ENCODE data around the gene NUP210. TPM values are rescaled to one million over a fixed set of nuclear protein-coding genes. Genes with fewer than 3 reads are reported as not detected.

NUP210 gene
- total RNA-seq, 4 donors from 2014 or later: 3.6 to 8.2 (median 4.0) TPM

DNA sequence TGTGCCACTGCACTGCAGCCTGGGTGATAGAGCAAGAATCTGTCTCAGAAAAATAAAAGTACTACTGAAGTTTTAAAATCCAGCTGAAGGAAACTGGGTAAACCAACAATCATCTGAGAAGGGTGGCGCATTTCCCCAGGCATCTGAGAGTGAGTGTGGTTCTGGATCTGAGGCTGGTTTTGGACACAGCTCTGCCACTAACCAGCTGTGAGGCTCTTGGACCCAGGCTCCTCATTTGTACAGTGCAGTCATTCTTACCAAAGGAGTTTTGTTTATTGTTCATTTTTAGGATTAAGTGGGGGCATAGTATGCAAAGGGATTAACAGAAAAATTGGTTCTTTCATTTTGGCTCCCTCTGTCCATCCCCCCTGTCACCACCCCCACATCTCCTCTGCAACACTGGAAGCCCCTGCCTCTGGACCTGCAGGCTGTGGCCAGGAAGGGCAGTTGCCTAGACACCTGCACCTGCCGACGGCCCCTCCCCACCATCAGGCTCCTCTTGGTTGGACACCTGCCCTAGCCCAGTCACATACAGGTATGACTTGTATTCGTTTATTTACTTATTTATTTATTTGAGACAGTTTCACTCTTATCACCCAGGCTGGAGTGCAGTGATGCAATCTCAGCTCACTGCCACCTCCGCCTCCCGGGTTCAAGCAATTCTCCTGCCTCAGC is 8.8 kb downstream of the NUP210 start:
- WGBS, 2 donors: 85% methylated on average over 6 of the region's 6 CpGs
- intact Hi-C loops (cut with DNase I; ENCODE audit: low total_unique reads): no loop called here
- no peak for DNase-seq (ENCODE audit: low spot score in 2 of 2)
- no peak for TF ChIP-seq POLR2A (IDR thresholded peaks at IDR 0.05)
- TF ChIP-seq, protein P1, sequence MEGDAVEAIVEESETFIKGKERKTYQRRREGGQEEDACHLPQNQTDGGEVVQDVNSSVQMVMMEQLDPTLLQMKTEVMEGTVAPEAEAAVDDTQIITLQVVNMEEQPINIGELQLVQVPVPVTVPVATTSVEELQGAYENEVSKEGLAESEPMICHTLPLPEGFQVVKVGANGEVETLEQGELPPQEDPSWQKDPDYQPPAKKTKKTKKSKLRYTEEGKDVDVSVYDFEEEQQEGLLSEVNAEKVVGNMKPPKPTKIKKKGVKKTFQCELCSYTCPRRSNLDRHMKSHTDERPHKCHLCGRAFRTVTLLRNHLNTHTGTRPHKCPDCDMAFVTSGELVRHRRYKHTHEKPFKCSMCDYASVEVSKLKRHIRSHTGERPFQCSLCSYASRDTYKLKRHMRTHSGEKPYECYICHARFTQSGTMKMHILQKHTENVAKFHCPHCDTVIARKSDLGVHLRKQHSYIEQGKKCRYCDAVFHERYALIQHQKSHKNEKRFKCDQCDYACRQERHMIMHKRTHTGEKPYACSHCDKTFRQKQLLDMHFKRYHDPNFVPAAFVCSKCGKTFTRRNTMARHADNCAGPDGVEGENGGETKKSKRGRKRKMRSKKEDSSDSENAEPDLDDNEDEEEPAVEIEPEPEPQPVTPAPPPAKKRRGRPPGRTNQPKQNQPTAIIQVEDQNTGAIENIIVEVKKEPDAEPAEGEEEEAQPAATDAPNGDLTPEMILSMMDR (IDR thresholded peaks at IDR 0.05): no peak
- H3K4me3 ChIP-seq (ENCODE audit: low read depth, poor library complexity, severe bottlenecking): no peak overlapping the region

DNA sequence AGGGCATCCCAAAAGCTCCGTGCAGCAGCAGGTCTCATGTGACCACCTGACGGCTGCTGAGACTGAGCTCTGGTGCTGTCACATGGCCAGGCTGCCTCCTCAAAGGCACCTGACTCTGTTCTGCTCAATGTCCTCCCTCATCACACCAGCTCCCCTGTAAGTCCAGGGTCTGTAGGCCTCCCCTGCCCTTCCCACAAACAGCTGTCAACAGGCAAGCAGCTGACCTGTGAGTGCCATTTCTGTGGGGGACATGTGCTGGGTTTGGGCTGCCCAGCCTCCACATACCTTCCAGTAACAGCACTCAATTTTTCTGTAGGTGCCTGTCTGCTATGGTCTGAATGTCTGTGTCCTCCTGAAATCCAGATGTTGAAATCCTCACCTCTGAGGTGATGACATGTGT is 11.2 kb downstream of the NUP210 start:
- intact Hi-C loops (cut with DNase I; ENCODE audit: low total_unique reads): no loop called here
- H3K4me3 ChIP-seq (ENCODE audit: low read depth, poor library complexity, severe bottlenecking): no peak overlapping the region
- WGBS, 2 donors: 89 to 90% methylated on average over 2 of the region's 2 CpGs
- TF ChIP-seq, protein P1 (IDR thresholded peaks at IDR 0.05): no peak
- no peak for TF ChIP-seq POLR2A (IDR thresholded peaks at IDR 0.05)
- no peak for DNase-seq (ENCODE audit: low spot score in 2 of 2)

DNA sequence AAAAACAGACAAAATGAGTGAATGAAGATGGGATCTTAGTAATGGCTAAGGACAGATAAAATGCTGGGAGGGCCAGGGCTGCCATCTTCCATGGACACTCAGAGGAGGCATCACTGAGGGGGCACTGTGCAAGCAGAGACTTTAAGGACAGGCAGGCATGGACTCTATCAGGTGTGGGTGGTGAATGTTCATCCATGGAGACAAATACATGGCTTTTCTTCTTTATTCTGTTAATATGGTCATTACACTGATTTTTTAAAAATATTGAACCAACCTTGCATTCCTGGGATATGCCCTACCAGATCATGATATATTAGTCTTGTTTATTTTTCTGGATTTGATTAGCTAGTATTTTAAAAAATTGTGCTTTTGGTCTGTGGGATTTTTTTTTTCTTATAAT is 12.2 kb downstream of the NUP210 start:
- TF ChIP-seq POLR2A (IDR thresholded peaks at IDR 0.05): no peak
- TF ChIP-seq, protein P1 (IDR thresholded peaks at IDR 0.05): no peak
- DNase-seq (ENCODE audit: low spot score in 2 of 2): no peak
- intact Hi-C loops (cut with DNase I; ENCODE audit: low total_unique reads): no loop called here
- no peak overlapping the region for H3K4me3 ChIP-seq (ENCODE audit: low read depth, poor library complexity, severe bottlenecking)

DNA sequence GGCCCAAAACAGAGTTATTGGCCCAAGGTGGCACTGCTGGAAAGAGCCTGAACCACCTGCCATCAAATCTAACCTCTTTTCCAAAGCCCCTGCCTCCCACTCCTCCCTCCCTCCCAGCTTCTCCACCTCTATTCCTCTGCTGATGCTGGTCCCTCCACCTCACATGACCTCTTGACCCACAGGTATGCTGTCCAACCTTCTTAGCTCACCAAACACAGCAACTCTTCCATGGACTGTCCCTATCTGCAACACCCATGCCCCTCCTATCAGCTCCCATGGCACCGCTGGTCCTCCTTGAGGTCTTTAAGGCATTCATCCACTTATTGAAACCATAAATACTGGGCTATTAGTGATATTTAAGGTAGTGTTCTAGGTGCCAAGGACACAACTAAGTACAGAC is 12.6 kb downstream of the NUP210 start:
- intact Hi-C loops (cut with DNase I; ENCODE audit: low total_unique reads): no loop called here
- WGBS, 2 donors: 88 to 92% methylated on average over 1 of the region's 1 CpG
- H3K4me3 ChIP-seq (ENCODE audit: low read depth, poor library complexity, severe bottlenecking): no peak overlapping the region
- TF ChIP-seq POLR2A (IDR thresholded peaks at IDR 0.05): no peak
- TF ChIP-seq, protein P1 (IDR thresholded peaks at IDR 0.05): no peak
- no peak for DNase-seq (ENCODE audit: low spot score in 2 of 2)

DNA sequence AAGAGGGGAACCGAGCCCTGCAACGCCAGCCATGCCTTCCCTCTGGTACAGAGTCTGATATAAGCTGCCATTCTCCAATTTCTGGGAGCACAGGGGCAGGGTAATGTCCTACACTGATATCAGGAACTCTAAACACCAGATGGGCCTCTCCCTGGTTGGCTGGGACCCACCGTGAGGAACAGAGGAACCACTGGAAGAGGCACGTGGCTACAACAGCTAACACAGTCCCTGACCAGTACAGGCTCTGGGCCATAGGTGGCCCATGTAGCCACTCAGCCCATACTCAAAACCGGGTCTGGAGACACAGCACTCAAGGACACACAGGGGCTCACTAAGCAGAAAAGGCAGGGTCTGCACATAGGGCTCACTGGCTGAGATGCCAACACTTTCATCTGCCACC is 13.9 kb downstream of the NUP210 start:
- no peak overlapping the region for H3K4me3 ChIP-seq (ENCODE audit: low read depth, poor library complexity, severe bottlenecking)
- DNase-seq (ENCODE audit: low spot score in 2 of 2): no peak
- 72 to 75% methylated on average over 5 of the region's 5 CpGs for WGBS, 2 donors
- intact Hi-C loops (cut with DNase I; ENCODE audit: low total_unique reads): no loop called here
- TF ChIP-seq, protein P1 (IDR thresholded peaks at IDR 0.05): no peak
- TF ChIP-seq POLR2A (IDR thresholded peaks at IDR 0.05): no peak

DNA sequence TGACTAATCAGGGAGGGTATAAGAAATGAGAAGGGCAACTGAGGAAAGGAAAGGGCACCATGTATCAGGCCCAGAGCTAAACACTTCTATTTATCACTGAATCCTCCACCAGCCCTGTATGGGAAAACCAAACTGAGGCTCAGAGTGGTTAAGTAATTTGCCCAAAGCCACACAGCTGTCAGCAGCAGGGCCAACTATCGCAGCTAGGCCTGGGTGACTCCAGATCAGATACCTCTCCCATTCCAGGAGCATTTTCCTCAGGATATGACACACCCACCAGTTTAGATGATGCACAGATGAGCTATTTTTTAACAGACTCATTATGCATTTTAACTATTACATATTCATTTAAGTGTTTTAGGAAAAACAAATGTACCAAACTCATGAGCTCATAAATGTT is 14.5 kb downstream of the NUP210 start:
- DNase-seq (ENCODE audit: low spot score in 2 of 2): no peak
- intact Hi-C loops (cut with DNase I; ENCODE audit: low total_unique reads): no loop called here
- no peak overlapping the region for H3K4me3 ChIP-seq (ENCODE audit: low read depth, poor library complexity, severe bottlenecking)
- 63 to 71% methylated on average over 1 of the region's 1 CpG for WGBS, 2 donors
- no peak for TF ChIP-seq POLR2A (IDR thresholded peaks at IDR 0.05)
- TF ChIP-seq, protein P1 (IDR thresholded peaks at IDR 0.05): no peak

Measured in lower leg skin (tissue), 4 donors.